HG02840 (cell line): Measurements from ENCODE around the gene SPRN.
"Not testable (repeated sequence)": the region's sequence is repeated elsewhere in the genome, so short reads cannot be mapped to it uniquely, and the experiment has no call there.

Experiments
- ATAC-seq: cut with Tn5 transposase; IDR thresholded peaks from one replicate; pipeline ENCODE4 v1.9.1; 2021; ENCODE audit warnings: mild to moderate bottlenecking, moderate library complexity, moderate number of reproducible peaks; ENCODE audit not compliant: unreplicated experiment, low FRiP score

Gene SPRN

GRCh38 chr10:133388973-133389818 is 35.2 kb downstream of the SPRN start:
- ATAC-seq, result peak; percentile 75

GRCh38 chr10:133388236-133388972 is 36.0 kb downstream of the SPRN start:
- no peak for ATAC-seq

GRCh38 chr10:133386951-133387350 is 37.5 kb downstream of the SPRN start:
- not testable (repeated sequence) for ATAC-seq

GRCh38 chr10:133385214-133385613 is 39.2 kb downstream of the SPRN start:
- no peak for ATAC-seq

GRCh38 chr10:133384071-133384470 is 40.4 kb downstream of the SPRN start:
- no peak for ATAC-seq

GRCh38 chr10:133383551-133383950 is 40.9 kb downstream of the SPRN start:
- no peak for ATAC-seq

- ATAC-seq, result no peak
Observed at GRCh38 chr10:133381036-133381435, 43.4 kb downstream of the SPRN start.

GRCh38 chr10:133379801-133380666 is 44.4 kb downstream of the SPRN start:
- no peak for ATAC-seq

GRCh38 chr10:133379152-133379800 is 45.1 kb downstream of the SPRN start, which contains the start of gene PAOX:
Gene PAOX (plus strand): TSS chr10:133379262. CDS start chr10:133379317, 55 bp downstream.
- ATAC-seq, result peak; percentile 53

- peak; percentile 49 for ATAC-seq
Observed at GRCh38 chr10:133378251-133379096, 46.0 kb downstream of the SPRN start.

GRCh38 chr10:133377818-133378250 is 46.6 kb downstream of the SPRN start:
- ATAC-seq, result no peak

GRCh38 chr10:133377025-133377817 is 47.2 kb downstream of the SPRN start:
- no peak for ATAC-seq

- not testable (repeated sequence) for ATAC-seq
Observed at GRCh38 chr10:133376183-133376582, 48.2 kb downstream of the SPRN start.

GRCh38 chr10:133375357-133376115 is 48.9 kb downstream of the SPRN start:
- no peak for ATAC-seq

- peak; percentile 83 for ATAC-seq
Observed at GRCh38 chr10:133373174-133374090, 51.0 kb downstream of the SPRN start, which contains the start of gene ECHS1. Gene ECHS1 (minus strand): TSS chr10:133373354. CDS start chr10:133373333, 21 bp downstream.

- no peak for ATAC-seq
Observed at GRCh38 chr10:133372507-133372906, 51.9 kb downstream of the SPRN start.
